Neutrophil (primary cell): ENCODE results near the gene HFM1.

Experiments
- H3K27ac ChIP-seq: fragments of 200-600 bp; sonication (generic); 2 replicates; pipeline ENCODE4 v1.5.1; 2016; ENCODE audit warnings: mild to moderate bottlenecking, moderate library complexity
- H3K27me3 ChIP-seq: fragments of 200-600 bp; sonication (generic); 2 replicates; pipeline ENCODE4 v1.6.0; 2016; ENCODE audit warnings: mild to moderate bottlenecking
- H3K36me3 ChIP-seq: fragments of 200-600 bp; sonication (generic); 2 replicates; pipeline ENCODE4 v1.5.1; 2017
- H3K4me1 ChIP-seq, 2 experiments: fragments of 200-600 bp in 1 of 2; sonication (generic) in 1 of 2; 1 replicate in 1 of 2; 2 replicates in 1 of 2; pipeline versions ENCODE4 v1.5.1 to v1.6.1; 2013 to 2016; ENCODE audit warnings: low read depth in 1 of 2, low read length in 1 of 2, mild to moderate bottlenecking in 1 of 2, moderate library complexity in 1 of 2; ENCODE audit not compliant: control insufficient read depth in 1 of 2, insufficient read depth in 1 of 2
- H3K4me3 ChIP-seq, 2 experiments: fragments of 200-600 bp in 1 of 2; sonication (generic) in 1 of 2; 1 replicate in 1 of 2; 2 replicates in 1 of 2; pipeline ENCODE4 v1.5.1; 2013 to 2016; ENCODE audit warnings: low read depth in 1 of 2, low read length in 1 of 2, mild to moderate bottlenecking in 1 of 2, moderate library complexity in 1 of 2
- H3K9me3 ChIP-seq: fragments of 200-600 bp; sonication (generic); 2 replicates; pipeline ENCODE4 v1.5.1; 2016
- TF ChIP-seq, protein P1 (sequence below): fragments of 200-600 bp; sonication (generic); IDR thresholded peaks from 2 replicates; pipeline ENCODE4 v1.5.1; 2016; ENCODE audit warnings: antibody characterized with exemption

The HFM1 gene

GRCh38 chr1:91224878-91225277 is 179.8 kb downstream of the HFM1 start:
- Histone ChIP-seq H3K9me3 (no peaks in the 10 kb centered on the region), H3K27me3 (no peaks in the 10 kb centered on the region), H3K36me3 (no peaks in the 10 kb centered on the region), H3K4me3 (no peak overlapping the region), H3K27ac (no peak overlapping the region), H3K4me1 (no peaks in the 10 kb centered on the region)
- TF ChIP-seq, protein P1, sequence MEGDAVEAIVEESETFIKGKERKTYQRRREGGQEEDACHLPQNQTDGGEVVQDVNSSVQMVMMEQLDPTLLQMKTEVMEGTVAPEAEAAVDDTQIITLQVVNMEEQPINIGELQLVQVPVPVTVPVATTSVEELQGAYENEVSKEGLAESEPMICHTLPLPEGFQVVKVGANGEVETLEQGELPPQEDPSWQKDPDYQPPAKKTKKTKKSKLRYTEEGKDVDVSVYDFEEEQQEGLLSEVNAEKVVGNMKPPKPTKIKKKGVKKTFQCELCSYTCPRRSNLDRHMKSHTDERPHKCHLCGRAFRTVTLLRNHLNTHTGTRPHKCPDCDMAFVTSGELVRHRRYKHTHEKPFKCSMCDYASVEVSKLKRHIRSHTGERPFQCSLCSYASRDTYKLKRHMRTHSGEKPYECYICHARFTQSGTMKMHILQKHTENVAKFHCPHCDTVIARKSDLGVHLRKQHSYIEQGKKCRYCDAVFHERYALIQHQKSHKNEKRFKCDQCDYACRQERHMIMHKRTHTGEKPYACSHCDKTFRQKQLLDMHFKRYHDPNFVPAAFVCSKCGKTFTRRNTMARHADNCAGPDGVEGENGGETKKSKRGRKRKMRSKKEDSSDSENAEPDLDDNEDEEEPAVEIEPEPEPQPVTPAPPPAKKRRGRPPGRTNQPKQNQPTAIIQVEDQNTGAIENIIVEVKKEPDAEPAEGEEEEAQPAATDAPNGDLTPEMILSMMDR, result no peak

DNA sequence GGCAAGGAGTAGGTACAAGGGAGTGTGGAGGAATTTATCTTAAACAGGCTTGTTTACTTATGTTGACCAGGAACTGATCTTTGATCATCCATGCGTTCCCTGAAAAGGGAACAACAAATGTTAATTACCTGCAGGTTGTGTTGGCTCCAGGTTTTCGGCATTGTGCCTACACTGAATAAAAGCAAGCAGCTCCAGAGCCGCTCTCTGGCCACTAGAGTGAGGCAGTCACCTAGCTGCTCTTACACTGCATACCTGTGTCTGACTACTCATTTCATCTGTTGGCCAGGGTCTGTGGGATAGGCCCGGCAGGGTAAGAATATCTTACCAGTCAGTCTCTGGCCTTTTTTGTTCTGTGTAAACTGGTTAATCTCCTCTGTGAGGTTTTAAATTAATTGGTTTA is 183.6 kb downstream of the HFM1 start:
- Histone ChIP-seq H3K36me3 (no peaks in the 10 kb centered on the region), H3K4me1 (no peaks in the 10 kb centered on the region), H3K9me3 (no peaks in the 10 kb centered on the region), H3K27ac (no peak overlapping the region), H3K27me3 (no peaks in the 10 kb centered on the region), H3K4me3 (no peak overlapping the region)
- TF ChIP-seq, protein P1, result no peak

DNA sequence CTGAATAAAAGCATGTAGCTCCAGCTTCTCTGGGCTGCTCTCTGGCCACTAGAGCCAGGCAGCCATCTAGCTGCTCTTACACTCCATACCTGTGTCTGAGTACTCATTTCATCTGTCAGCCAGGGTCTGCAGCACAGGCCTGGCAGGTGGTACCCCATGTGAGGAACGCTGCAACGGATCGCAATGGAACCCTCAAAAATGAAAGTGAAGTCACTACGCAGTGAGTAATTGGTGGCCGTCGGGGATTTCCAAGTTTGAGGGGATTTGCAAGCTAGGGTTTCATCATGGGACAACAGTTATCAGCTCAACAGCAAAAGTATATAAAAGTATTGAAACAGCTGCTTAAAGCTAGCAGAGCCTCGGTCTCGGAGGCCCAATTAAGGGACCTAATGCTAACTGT is 186.7 kb downstream of the HFM1 start:
- Histone ChIP-seq H3K27me3 (no peaks in the 10 kb centered on the region), H3K4me3 (no peak overlapping the region), H3K36me3 (no peaks in the 10 kb centered on the region), H3K4me1 (no peaks in the 10 kb centered on the region), H3K27ac (no peak overlapping the region), H3K9me3 (no peaks in the 10 kb centered on the region)
- TF ChIP-seq, protein P1, result no peak
